Panc1 (cell line): ENCODE results near the gene SLC6A11. TPM values are rescaled to one million over a fixed set of nuclear protein-coding genes. Genes with fewer than 3 reads are reported as not detected.

ENCODE experiments used
- ATAC-seq: fragments of 200-7000 bp; cut with Tn5 transposase; 2 replicates; pipeline ENCODE4 v1.9.1; 2020; ENCODE audit warnings: mild to moderate bottlenecking, moderate library complexity
- BruUV-seq: library from RNA; stranded (reverse); fragments of 400-500 nt; replicated peaks from 2 replicates; lab custom pipeline; 2021; lab: Mats Ljungman, UMichigan
- CTCF ChIA-PET: fragments of 300-600 bp; sonication (Branson Sonifier 250); formaldehyde crosslinking; loops from one replicate; lab custom pipeline; 2022; ENCODE audit warnings: antibody characterized with exemption; lab: Charles Lee
- POLR2A ChIA-PET: fragments of 300-600 bp; sonication (Branson Sonifier 250); formaldehyde crosslinking; loops from one replicate; lab custom pipeline; 2022; ENCODE audit warnings: antibody characterized with exemption; lab: Charles Lee
- DNase-seq: peaks from one replicate; pipeline ENCODE4 v3.0.0-alpha.2; 2010; ENCODE audit warnings: low read depth, low spot score
- H3K27ac ChIP-seq: 2 replicates; pipeline ENCODE4 v1.5.1; 2011; ENCODE audit warnings: mild to moderate bottlenecking, low read length, inconsistent platforms
- H3K27me3 ChIP-seq: fragments of 200-500 bp; sonication (Bioruptor generic); 2 replicates; pipeline ENCODE4 v1.6.0; 2014; ENCODE audit warnings: low read length, inconsistent platforms; ENCODE audit not compliant: control insufficient read depth, insufficient read depth
- H3K36me3 ChIP-seq: fragments of 200-500 bp; sonication (Bioruptor generic); 2 replicates; pipeline ENCODE4 v1.5.1; 2014; ENCODE audit warnings: inconsistent platforms, mild to moderate bottlenecking, low read length, moderate library complexity; ENCODE audit not compliant: control insufficient read depth, insufficient read depth
- H3K4me1 ChIP-seq: 2 replicates; pipeline ENCODE4 v1.5.1; 2011; ENCODE audit warnings: inconsistent platforms, mild to moderate bottlenecking, low read length, moderate library complexity; ENCODE audit not compliant: control insufficient read depth, insufficient read depth
- H3K4me3 ChIP-seq, 2 experiments: 2 replicates each; pipeline ENCODE4 v1.5.1; 2011 to 2012; ENCODE audit warnings: low read depth in 2 of 2, low read length in 2 of 2, mild to moderate bottlenecking in 2 of 2, inconsistent platforms in 1 of 2, moderate library complexity in 1 of 2
- H3K9me3 ChIP-seq: fragments of 200-500 bp; sonication (Bioruptor generic); 2 replicates; pipeline ENCODE4 v1.5.1; 2014; ENCODE audit warnings: low read depth, mild to moderate bottlenecking, inconsistent platforms, low read length, moderate library complexity; ENCODE audit not compliant: control insufficient read depth, insufficient read depth
- POLR2AphosphoS5 ChIP-seq: IDR thresholded peaks from 2 replicates; pipeline ENCODE4 v1.6.1; 2012; ENCODE audit warnings: mild to moderate bottlenecking, low read depth, low read length, moderate library complexity
- SIN3A ChIP-seq: IDR thresholded peaks from 2 replicates; pipeline ENCODE4 v1.6.1; 2012; ENCODE audit warnings: low read depth, mild to moderate bottlenecking, low read length, moderate library complexity, borderline replicate concordance; ENCODE audit not compliant: insufficient read depth
- TCF7L2 ChIP-seq: IDR thresholded peaks from 2 replicates; pipeline ENCODE4 v1.6.1; 2011; ENCODE audit warnings: mild to moderate bottlenecking, low read depth, low read length, inconsistent platforms
- in situ Hi-C: cut with HindIII; loops from 2 replicates; pipeline ENCODE4 v1.10.0; 2016; ENCODE audit warnings: low sequenced_read_pairs, low pct_unique_long_range_greater_than_20kb
- intact Hi-C: fragments of 100-400 bp; cut with micrococcal nuclease; formaldehyde crosslinking; loops from one replicate; pipeline ENCODE4 v1.10.0; 2022; ENCODE audit not compliant: unreplicated experiment
- total RNA-seq: library from RNA; stranded (reverse); gene quantifications from one replicate; pipeline ENCODE4 v1.2.1, GENCODE V29; 2021; ENCODE audit not compliant: unreplicated experiment
- TF ChIP-seq, protein P1 (sequence below): fragments of 450-650 bp; IDR thresholded peaks from 2 replicates; pipeline ENCODE4 v1.5.1; 2017; ENCODE audit warnings: mild to moderate bottlenecking
- TF ChIP-seq, protein P2 (sequence below), 2 experiments: IDR thresholded peaks; 2 replicates each; pipeline ENCODE4 v1.6.1; 2011 to 2012; ENCODE audit warnings: low read depth in 2 of 2, control low read depth in 1 of 2, low read length in 1 of 2, mild to moderate bottlenecking in 1 of 2, moderate library complexity in 1 of 2; ENCODE audit not compliant: insufficient read depth in 1 of 2

Gene SLC6A11
- total RNA-seq, 1 experiment from 2014 or later: not detected

GRCh38 chr3:10857235-10857634 lies 41.2 kb downstream of the SLC6A11 start:
- H3K4me1 ChIP-seq: no peaks in the 10 kb centered on the region
- BruUV-seq: no TSS peak
- peaks cover 2% of the 10 kb centered on the region for H3K27me3 ChIP-seq
- no peaks in the 10 kb centered on the region for H3K36me3 ChIP-seq
- ChIA-PET POLR2A (no interaction called here), CTCF (no interaction called here)
- no peak overlapping the region for H3K4me3 ChIP-seq
- TF ChIP-seq TCF7L2 (no peak), SIN3A (no peak), POLR2AphosphoS5 (no peak)
- TF ChIP-seq, protein P1, sequence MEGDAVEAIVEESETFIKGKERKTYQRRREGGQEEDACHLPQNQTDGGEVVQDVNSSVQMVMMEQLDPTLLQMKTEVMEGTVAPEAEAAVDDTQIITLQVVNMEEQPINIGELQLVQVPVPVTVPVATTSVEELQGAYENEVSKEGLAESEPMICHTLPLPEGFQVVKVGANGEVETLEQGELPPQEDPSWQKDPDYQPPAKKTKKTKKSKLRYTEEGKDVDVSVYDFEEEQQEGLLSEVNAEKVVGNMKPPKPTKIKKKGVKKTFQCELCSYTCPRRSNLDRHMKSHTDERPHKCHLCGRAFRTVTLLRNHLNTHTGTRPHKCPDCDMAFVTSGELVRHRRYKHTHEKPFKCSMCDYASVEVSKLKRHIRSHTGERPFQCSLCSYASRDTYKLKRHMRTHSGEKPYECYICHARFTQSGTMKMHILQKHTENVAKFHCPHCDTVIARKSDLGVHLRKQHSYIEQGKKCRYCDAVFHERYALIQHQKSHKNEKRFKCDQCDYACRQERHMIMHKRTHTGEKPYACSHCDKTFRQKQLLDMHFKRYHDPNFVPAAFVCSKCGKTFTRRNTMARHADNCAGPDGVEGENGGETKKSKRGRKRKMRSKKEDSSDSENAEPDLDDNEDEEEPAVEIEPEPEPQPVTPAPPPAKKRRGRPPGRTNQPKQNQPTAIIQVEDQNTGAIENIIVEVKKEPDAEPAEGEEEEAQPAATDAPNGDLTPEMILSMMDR: no peak
- TF ChIP-seq, protein P2, sequence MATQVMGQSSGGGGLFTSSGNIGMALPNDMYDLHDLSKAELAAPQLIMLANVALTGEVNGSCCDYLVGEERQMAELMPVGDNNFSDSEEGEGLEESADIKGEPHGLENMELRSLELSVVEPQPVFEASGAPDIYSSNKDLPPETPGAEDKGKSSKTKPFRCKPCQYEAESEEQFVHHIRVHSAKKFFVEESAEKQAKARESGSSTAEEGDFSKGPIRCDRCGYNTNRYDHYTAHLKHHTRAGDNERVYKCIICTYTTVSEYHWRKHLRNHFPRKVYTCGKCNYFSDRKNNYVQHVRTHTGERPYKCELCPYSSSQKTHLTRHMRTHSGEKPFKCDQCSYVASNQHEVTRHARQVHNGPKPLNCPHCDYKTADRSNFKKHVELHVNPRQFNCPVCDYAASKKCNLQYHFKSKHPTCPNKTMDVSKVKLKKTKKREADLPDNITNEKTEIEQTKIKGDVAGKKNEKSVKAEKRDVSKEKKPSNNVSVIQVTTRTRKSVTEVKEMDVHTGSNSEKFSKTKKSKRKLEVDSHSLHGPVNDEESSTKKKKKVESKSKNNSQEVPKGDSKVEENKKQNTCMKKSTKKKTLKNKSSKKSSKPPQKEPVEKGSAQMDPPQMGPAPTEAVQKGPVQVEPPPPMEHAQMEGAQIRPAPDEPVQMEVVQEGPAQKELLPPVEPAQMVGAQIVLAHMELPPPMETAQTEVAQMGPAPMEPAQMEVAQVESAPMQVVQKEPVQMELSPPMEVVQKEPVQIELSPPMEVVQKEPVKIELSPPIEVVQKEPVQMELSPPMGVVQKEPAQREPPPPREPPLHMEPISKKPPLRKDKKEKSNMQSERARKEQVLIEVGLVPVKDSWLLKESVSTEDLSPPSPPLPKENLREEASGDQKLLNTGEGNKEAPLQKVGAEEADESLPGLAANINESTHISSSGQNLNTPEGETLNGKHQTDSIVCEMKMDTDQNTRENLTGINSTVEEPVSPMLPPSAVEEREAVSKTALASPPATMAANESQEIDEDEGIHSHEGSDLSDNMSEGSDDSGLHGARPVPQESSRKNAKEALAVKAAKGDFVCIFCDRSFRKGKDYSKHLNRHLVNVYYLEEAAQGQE (IDR thresholded peaks at IDR 0.05; ENCODE audit: insufficient read depth in 1 of 2, low read depth in 2 of 2, low read length in 1 of 2): no peak
- in situ Hi-C loops: no loop called here
- no peak overlapping the region for H3K27ac ChIP-seq
- intact Hi-C loops: no loop called here
- ATAC-seq: no peak
- no peaks in the 10 kb centered on the region for H3K9me3 ChIP-seq
- DNase-seq: no peak

GRCh38 chr3:10858091-10858490 lies 42.1 kb downstream of the SLC6A11 start:
- ChIA-PET CTCF (no interaction called here), POLR2A (no interaction called here)
- in situ Hi-C loops (no loop called here), intact Hi-C loops (no loop called here)
- no peaks in the 10 kb centered on the region for H3K9me3 ChIP-seq
- no peaks in the 10 kb centered on the region for H3K4me1 ChIP-seq
- no peaks in the 10 kb centered on the region for H3K36me3 ChIP-seq
- no peak overlapping the region for H3K4me3 ChIP-seq
- ATAC-seq: no peak
- TF ChIP-seq TCF7L2: no peak
- TF ChIP-seq, protein P2 (IDR thresholded peaks at IDR 0.05; ENCODE audit: insufficient read depth in 1 of 2, low read depth in 2 of 2, low read length in 1 of 2): no peak
- TF ChIP-seq, protein P1: no peak
- no peak for TF ChIP-seq SIN3A
- TF ChIP-seq POLR2AphosphoS5: no peak
- no peak for DNase-seq
- peaks cover 2% of the 10 kb centered on the region for H3K27me3 ChIP-seq
- no peak overlapping the region for H3K27ac ChIP-seq
- no TSS peak for BruUV-seq
